Measurements from ENCODE around the gene SOX12. TPM values are rescaled to one million over a fixed set of nuclear protein-coding genes. Genes with fewer than 3 reads are reported as not detected.
A peak's percentile ranks its signal among the peaks of the same experiment; 100 is the strongest.

Gene SOX12
- total and polyA plus RNA-seq, 4 donors, result 2.7 to 15.9 (median 5.4) TPM

- Histone ChIP-seq H3K4me1 (ENCODE audit: control insufficient read depth in 5 of 5, insufficient read depth in 5 of 5, low read length in 5 of 5) (peaks cover 0 to 34% (median 8%) of the 10 kb centered on the region in 5 donors), H3K36me3 (ENCODE audit: control insufficient read depth in 4 of 4, insufficient read depth in 4 of 4, low read length in 4 of 4) (peaks cover 0 to 2% (median 0%) of the 10 kb centered on the region in 4 donors), H3K4me3 (no peak overlapping the region), H3K9me3 (ENCODE audit: control insufficient read depth in 4 of 4, insufficient read depth in 3 of 4, low read length in 3 of 4) (no peaks in the 10 kb centered on the region), H3K27ac (ENCODE audit: low read depth in 1 of 2, low read length in 1 of 2) (no peak overlapping the region), H3K27me3 (ENCODE audit: control insufficient read depth in 3 of 3, insufficient read depth in 3 of 3, low read length in 2 of 3) (no peaks in the 10 kb centered on the region), H3K9ac (ENCODE audit: insufficient read depth in 1 of 2, low read length in 2 of 2) (no peak overlapping the region)
- 58 to 74% methylated on average over 8 of the region's 8 CpGs for WGBS, 2 donors
- ATAC-seq (ENCODE audit: insufficient read depth, low FRiP score) (no peak), DNase-seq (no peak)
- no peak for TF ChIP-seq CTCF (IDR thresholded peaks at IDR 0.05; ENCODE audit: control extremely low read depth, extremely low read depth)
Measured at GRCh38 chr20:312067-312466, 13.3 kb upstream of the SOX12 start.

- Histone ChIP-seq H3K4me1 (ENCODE audit: control insufficient read depth in 5 of 5, insufficient read depth in 5 of 5, low read length in 5 of 5) (peaks cover 0 to 34% (median 8%) of the 10 kb centered on the region in 5 donors), H3K9ac (ENCODE audit: insufficient read depth in 1 of 2, low read length in 2 of 2) (no peak overlapping the region), H3K36me3 (ENCODE audit: control insufficient read depth in 4 of 4, insufficient read depth in 4 of 4, low read length in 4 of 4) (peaks cover 0 to 2% (median 0%) of the 10 kb centered on the region in 4 donors), H3K27me3 (ENCODE audit: control insufficient read depth in 3 of 3, insufficient read depth in 3 of 3, low read length in 2 of 3) (no peaks in the 10 kb centered on the region), H3K9me3 (ENCODE audit: control insufficient read depth in 4 of 4, insufficient read depth in 3 of 4, low read length in 3 of 4) (no peaks in the 10 kb centered on the region), H3K27ac (ENCODE audit: low read depth in 1 of 2, low read length in 1 of 2) (no peak overlapping the region), H3K4me3 (no peak overlapping the region)
- WGBS, 2 donors, result 50 to 74% methylated on average over 1 of the region's 1 CpG
- DNase-seq (peak in 2 of 3 donors; percentile 70 to 76), ATAC-seq (ENCODE audit: insufficient read depth, low FRiP score) (no peak)
- TF ChIP-seq CTCF (IDR thresholded peaks at IDR 0.05; ENCODE audit: control extremely low read depth, extremely low read depth), result no peak
Measured at GRCh38 chr20:312866-313265, 12.5 kb upstream of the SOX12 start.

GRCh38 chr20:313402-313801 lies 11.9 kb upstream of the SOX12 start:
- Histone ChIP-seq H3K36me3 (ENCODE audit: control insufficient read depth in 4 of 4, insufficient read depth in 4 of 4, low read length in 4 of 4) (peaks cover 0 to 2% (median under 1%) of the 10 kb centered on the region in 4 donors), H3K9me3 (ENCODE audit: control insufficient read depth in 4 of 4, insufficient read depth in 3 of 4, low read length in 3 of 4) (no peaks in the 10 kb centered on the region), H3K9ac (ENCODE audit: insufficient read depth in 1 of 2, low read length in 2 of 2) (no peak overlapping the region), H3K4me3 (no peak overlapping the region), H3K4me1 (ENCODE audit: control insufficient read depth in 5 of 5, insufficient read depth in 5 of 5, low read length in 5 of 5) (peaks cover 0 to 28% (median 8%) of the 10 kb centered on the region in 5 donors), H3K27me3 (ENCODE audit: control insufficient read depth in 3 of 3, insufficient read depth in 3 of 3, low read length in 2 of 3) (no peaks in the 10 kb centered on the region), H3K27ac (ENCODE audit: low read depth in 1 of 2, low read length in 1 of 2) (no peak overlapping the region)
- DNase-seq (no peak), ATAC-seq (ENCODE audit: insufficient read depth, low FRiP score) (no peak)
- WGBS, 2 donors, result 91 to 97% methylated on average over 5 of the region's 5 CpGs
- TF ChIP-seq CTCF (IDR thresholded peaks at IDR 0.05; ENCODE audit: control extremely low read depth, extremely low read depth), result no peak

GRCh38 chr20:313948-314347 lies 11.4 kb upstream of the SOX12 start:
- Histone ChIP-seq H3K9me3 (ENCODE audit: control insufficient read depth in 4 of 4, insufficient read depth in 3 of 4, low read length in 3 of 4) (no peaks in the 10 kb centered on the region), H3K36me3 (ENCODE audit: control insufficient read depth in 4 of 4, insufficient read depth in 4 of 4, low read length in 4 of 4) (peaks cover 0 to 2% (median under 1%) of the 10 kb centered on the region in 4 donors), H3K27ac (ENCODE audit: low read depth in 1 of 2, low read length in 1 of 2) (no peak overlapping the region), H3K4me1 (ENCODE audit: control insufficient read depth in 5 of 5, insufficient read depth in 5 of 5, low read length in 5 of 5) (peaks cover 0 to 24% (median 5%) of the 10 kb centered on the region in 5 donors), H3K27me3 (ENCODE audit: control insufficient read depth in 3 of 3, insufficient read depth in 3 of 3, low read length in 2 of 3) (no peaks in the 10 kb centered on the region), H3K9ac (ENCODE audit: insufficient read depth in 1 of 2, low read length in 2 of 2) (no peak overlapping the region), H3K4me3 (no peak overlapping the region)
- no peak for TF ChIP-seq CTCF (IDR thresholded peaks at IDR 0.05; ENCODE audit: control extremely low read depth, extremely low read depth)
- no peak for ATAC-seq (ENCODE audit: insufficient read depth, low FRiP score)
- no peak for DNase-seq

All from lung (tissue), 12 donors.